Naive thymus-derived CD8-positive, alpha-beta T cell (primary cell): ENCODE results near the gene FUBP1. TPM values are rescaled to one million over a fixed set of nuclear protein-coding genes. Genes with fewer than 3 reads are reported as not detected.

ENCODE experiments used
- ATAC-seq, 2 donors: fragments of 150-1000 bp; cut with Tn5 transposase in 1 of 2; sonication (Bioruptor Pico), chemical (Tn5 transposase) in 1 of 2; 1 replicate in 1 of 2; 2 replicates in 1 of 2; pipeline ENCODE4 v1.10.0; 2021; ENCODE audit warnings: mild to moderate bottlenecking in 2 of 2, moderate library complexity in 2 of 2
- POLR2A ChIA-PET: fragments of 350-600 bp; sonication (Branson Sonifier 250); formaldehyde crosslinking; loops from one replicate; lab custom pipeline; 2021; ENCODE audit warnings: antibody characterized with exemption; lab: Charles Lee
- DNase-seq, 10 donors: peaks; one replicate each; pipeline versions ENCODE4 v3.0.0 to v3.0.0-alpha.2; 2020 to 2022
- H3K27ac Mint-ChIP-seq, 10 donors: one replicate each; pipeline ENCODE4 v1.8.0; 2020 to 2022; ENCODE audit warnings: mild to moderate bottlenecking in 10 of 10, mixed read lengths in 10 of 10, moderate library complexity in 4 of 10, inconsistent platforms in 1 of 10
- H3K27me3 Mint-ChIP-seq, 5 donors: one replicate each; pipeline ENCODE4 v1.8.0; 2021 to 2022; ENCODE audit warnings: mixed read lengths in 5 of 5
- H3K36me3 Mint-ChIP-seq, 3 donors: one replicate each; pipeline ENCODE4 v1.8.0; 2020 to 2022; ENCODE audit warnings: mixed read lengths in 3 of 3, mild to moderate bottlenecking in 2 of 3, inconsistent platforms in 1 of 3
- H3K4me1 Mint-ChIP-seq, 4 donors: one replicate each; pipeline ENCODE4 v1.8.0; 2021 to 2022; ENCODE audit warnings: mixed read lengths in 4 of 4
- H3K4me3 Mint-ChIP-seq, 10 donors: one replicate each; pipeline ENCODE4 v1.8.0; 2020 to 2022; ENCODE audit warnings: mild to moderate bottlenecking in 10 of 10, mixed read lengths in 10 of 10, moderate library complexity in 6 of 10, inconsistent platforms in 1 of 10
- H3K9me3 Mint-ChIP-seq, 9 donors: one replicate each; pipeline ENCODE4 v1.8.0; 2020 to 2022; ENCODE audit warnings: mixed read lengths in 9 of 9, mild to moderate bottlenecking in 3 of 9, inconsistent platforms in 1 of 9, moderate library complexity in 1 of 9
- polyA plus RNA-seq, 3 donors: library from polyadenylated mRNA; unstranded; fragments of 300-500 nt; fragmentation: Illumina TruSeq; gene quantifications; one replicate each; pipeline ENCODE4 v1.2.3, GENCODE V29; 2021
- total RNA-seq, 8 experiments: library from RNA in 2 of 8; stranded (reverse) in 2 of 8; gene quantifications; one replicate each; pipeline ENCODE4 v1.2.3 and lab custom pipeline; 2021 to 2026

FUBP1 gene
- total and polyA plus RNA-seq, 5 experiments from 2014 or later: 47.8 to 249 (median 54.5) TPM

GRCh38 chr1:77958850-77959249 is 20.0 kb downstream of the FUBP1 start:
- Mint-ChIP-seq H3K4me1 (peaks cover 10 to 33% (median 17%) of the 10 kb centered on the region in 4 donors), H3K27ac (peak overlapping the region in 8 of 10 donors; percentile 1 to 88 (median 24)), H3K27me3 (no peaks in the 10 kb centered on the region), H3K4me3 (no peak overlapping the region), H3K36me3 (peaks cover 6 to 86% (median 44%) of the 10 kb centered on the region in 3 donors), H3K9me3 (no peaks in the 10 kb centered on the region)
- POLR2A ChIA-PET: no interaction called here
- ATAC-seq: no peak
- DNase-seq: no peak

- Mint-ChIP-seq H3K4me1 (peaks cover 13 to 33% (median 17%) of the 10 kb centered on the region in 4 donors), H3K4me3 (no peak overlapping the region), H3K36me3 (peaks cover 6 to 86% (median 48%) of the 10 kb centered on the region in 3 donors), H3K9me3 (no peaks in the 10 kb centered on the region), H3K27me3 (no peaks in the 10 kb centered on the region), H3K27ac (peak overlapping the region in 8 of 10 donors; percentile 1 to 88 (median 24))
- POLR2A ChIA-PET: no interaction called here
- ATAC-seq (no peak), DNase-seq (no peak)
These were observed 20.5 kb downstream of the FUBP1 start for GRCh38 chr1:77958391-77958790.

GRCh38 chr1:77956464-77956863 is 22.4 kb downstream of the FUBP1 start:
- H3K27ac Mint-ChIP-seq: peak overlapping the region in 1 of 10 donors; percentile 40
- H3K4me1 Mint-ChIP-seq: peaks cover 11 to 28% (median 24%) of the 10 kb centered on the region in 4 donors
- H3K9me3 Mint-ChIP-seq: no peaks in the 10 kb centered on the region
- peaks cover 6 to 89% (median 44%) of the 10 kb centered on the region in 3 donors for H3K36me3 Mint-ChIP-seq
- H3K4me3 Mint-ChIP-seq: no peak overlapping the region
- no peaks in the 10 kb centered on the region for H3K27me3 Mint-ChIP-seq
- ATAC-seq: no peak
- DNase-seq: no peak
- POLR2A ChIA-PET: no interaction called here

- Mint-ChIP-seq H3K27ac (peak overlapping the region in 2 of 10 donors; percentile 13 to 25), H3K9me3 (no peaks in the 10 kb centered on the region), H3K4me1 (peaks cover 12 to 29% (median 26%) of the 10 kb centered on the region in 4 donors), H3K4me3 (no peak overlapping the region), H3K27me3 (no peaks in the 10 kb centered on the region), H3K36me3 (peaks cover 3 to 89% (median 41%) of the 10 kb centered on the region in 3 donors)
- POLR2A ChIA-PET: interaction anchor here (0.6 kb wide), 1 partner anchor 131 kb away, joined by 5 read pairs; no protein-coding TSS in a partner anchor
- ATAC-seq: no peak
- DNase-seq: no peak
These were observed 23.2 kb downstream of the FUBP1 start for GRCh38 chr1:77955709-77956108.

- H3K9me3 Mint-ChIP-seq: no peaks in the 10 kb centered on the region
- no peaks in the 10 kb centered on the region for H3K27me3 Mint-ChIP-seq
- H3K4me3 Mint-ChIP-seq: no peak overlapping the region
- DNase-seq (no peak), ATAC-seq (no peak)
- peaks cover 11 to 34% (median 23%) of the 10 kb centered on the region in 4 donors for H3K4me1 Mint-ChIP-seq
- peak overlapping the region in 2 of 10 donors; percentile 21 to 38 for H3K27ac Mint-ChIP-seq
- POLR2A ChIA-PET: no interaction called here
- H3K36me3 Mint-ChIP-seq: peaks cover 0 to 88% (median 33%) of the 10 kb centered on the region in 3 donors
These were observed 24.4 kb downstream of the FUBP1 start for GRCh38 chr1:77954521-77954920.

- H3K27me3 Mint-ChIP-seq: no peaks in the 10 kb centered on the region
- POLR2A ChIA-PET: no interaction called here
- peaks cover 11 to 40% (median 25%) of the 10 kb centered on the region in 4 donors for H3K4me1 Mint-ChIP-seq
These were observed 25.0 kb downstream of the FUBP1 start for GRCh38 chr1:77953907-77954306.

GRCh38 chr1:77951328-77951727 is 27.5 kb downstream of the FUBP1 start:
- Mint-ChIP-seq H3K4me1 (peaks cover 5 to 46% (median 31%) of the 10 kb centered on the region in 4 donors), H3K4me3 (no peak overlapping the region), H3K27me3 (no peaks in the 10 kb centered on the region), H3K36me3 (peaks cover 5 to 91% (median 23%) of the 10 kb centered on the region in 3 donors), H3K9me3 (no peaks in the 10 kb centered on the region), H3K27ac (peak overlapping the region; percentile 14 to 78 (median 64))
- no peak for ATAC-seq
- no peak for DNase-seq
- POLR2A ChIA-PET: no interaction called here

More at GRCh38 chr1:77953907-77954306, 25.0 kb downstream of the FUBP1 start:
- Mint-ChIP-seq H3K36me3 (peaks cover 0 to 91% (median 30%) of the 10 kb centered on the region in 3 donors), H3K27ac (peak overlapping the region in 4 of 10 donors; percentile 9 to 51 (median 33)), H3K9me3 (no peaks in the 10 kb centered on the region), H3K4me3 (no peak overlapping the region)
- DNase-seq (no peak), ATAC-seq (no peak)

- ATAC-seq (no peak), DNase-seq (no peak)
- Mint-ChIP-seq H3K36me3 (peaks cover 5 to 91% (median 23%) of the 10 kb centered on the region in 3 donors), H3K4me1 (peaks cover 5 to 46% (median 31%) of the 10 kb centered on the region in 4 donors), H3K4me3 (no peak overlapping the region), H3K9me3 (no peaks in the 10 kb centered on the region), H3K27me3 (no peaks in the 10 kb centered on the region), H3K27ac (peak overlapping the region in 7 of 10 donors; percentile 14 to 72 (median 61))
- POLR2A ChIA-PET: no interaction called here
These were observed 28.0 kb downstream of the FUBP1 start for GRCh38 chr1:77950873-77951272.

- Mint-ChIP-seq H3K27ac (peak overlapping the region in 8 of 10 donors; percentile 13 to 72 (median 40)), H3K4me3 (no peak overlapping the region), H3K27me3 (no peaks in the 10 kb centered on the region), H3K9me3 (no peaks in the 10 kb centered on the region), H3K4me1 (peaks cover 8 to 44% (median 31%) of the 10 kb centered on the region in 4 donors), H3K36me3 (peaks cover 5 to 90% (median 16%) of the 10 kb centered on the region in 3 donors)
- DNase-seq (no peak), ATAC-seq (peak in 1 of 2 donors; percentile 26)
- POLR2A ChIA-PET: no interaction called here
These were observed 29.9 kb downstream of the FUBP1 start for GRCh38 chr1:77948841-77949424.

- Mint-ChIP-seq H3K27me3 (no peaks in the 10 kb centered on the region), H3K36me3 (peaks cover 11 to 66% (median 11%) of the 10 kb centered on the region in 3 donors), H3K4me3 (peak overlapping the region in 1 of 10 donors; percentile 20), H3K9me3 (no peaks in the 10 kb centered on the region), H3K27ac (peak overlapping the region in 6 of 10 donors; percentile 17 to 56 (median 42)), H3K4me1 (peaks cover 5 to 31% (median 22%) of the 10 kb centered on the region in 4 donors)
- DNase-seq: no peak
- POLR2A ChIA-PET: no interaction called here
- no peak for ATAC-seq
These were observed 33.5 kb downstream of the FUBP1 start for GRCh38 chr1:77945345-77945744.

- Mint-ChIP-seq H3K4me3 (no peak overlapping the region), H3K27me3 (no peaks in the 10 kb centered on the region), H3K4me1 (peaks cover 2 to 15% (median 8%) of the 10 kb centered on the region in 4 donors), H3K36me3 (peaks cover 6 to 39% (median 11%) of the 10 kb centered on the region in 3 donors), H3K27ac (peak overlapping the region in 7 of 10 donors; percentile 1 to 72 (median 31)), H3K9me3 (peaks cover 0 to 2% (median 0%) of the 10 kb centered on the region in 9 donors)
- DNase-seq: no peak
- POLR2A ChIA-PET: interaction anchor here (2.0 kb wide), 1 partner anchor 34 kb away, joined by 6 read pairs; no protein-coding TSS in a partner anchor
- peak in 1 of 2 donors; percentile 21 for ATAC-seq
These were observed 36.3 kb downstream of the FUBP1 start for GRCh38 chr1:77942400-77943140.

GRCh38 chr1:77940921-77941570 is 37.8 kb downstream of the FUBP1 start:
- H3K9me3 Mint-ChIP-seq: peaks cover 0 to 2% (median 0%) of the 10 kb centered on the region in 9 donors
- H3K27ac Mint-ChIP-seq: peak overlapping the region in 5 of 10 donors; percentile 4 to 72 (median 50)
- peaks cover 2 to 15% (median 7%) of the 10 kb centered on the region in 4 donors for H3K4me1 Mint-ChIP-seq
- POLR2A ChIA-PET: no interaction called here
- no peak overlapping the region for H3K4me3 Mint-ChIP-seq
- DNase-seq (no peak), ATAC-seq (no peak)
- no peaks in the 10 kb centered on the region for H3K27me3 Mint-ChIP-seq
- H3K36me3 Mint-ChIP-seq: peaks cover 6 to 27% (median 8%) of the 10 kb centered on the region in 3 donors
